Transverse colon (tissue), 4 donors: Measurements from ENCODE around the gene CNNM1. TPM values are rescaled to one million over a fixed set of nuclear protein-coding genes. Genes with fewer than 3 reads are reported as not detected.

ENCODE experiments used
- DNase-seq: peaks from one replicate; pipeline ENCODE4 v3.0.0-alpha.2; 2019
- H3K27ac ChIP-seq, 4 donors: fragments of 200-600 bp; sonication (generic); 2 replicates each; pipeline ENCODE4 v1.5.1; 2016 to 2018; ENCODE audit warnings: inconsistent platforms in 4 of 4
- H3K27me3 ChIP-seq: fragments of 200-600 bp; sonication (generic); 2 replicates; pipeline ENCODE4 v1.5.1; 2017; ENCODE audit warnings: inconsistent platforms
- H3K36me3 ChIP-seq, 4 donors: fragments of 200-600 bp; sonication (generic); 2 replicates each; pipeline ENCODE4 v1.5.1; 2017 to 2019; ENCODE audit warnings: inconsistent platforms in 4 of 4
- H3K4me1 ChIP-seq, 4 donors: fragments of 200-600 bp; sonication (generic); 2 replicates each; pipeline ENCODE4 v1.5.1; 2017 to 2020; ENCODE audit warnings: inconsistent platforms in 4 of 4
- H3K4me3 ChIP-seq, 4 donors: fragments of 200-600 bp; sonication (generic); 1 replicate in 1 of 4; 2 replicates in 3 of 4; pipeline versions ENCODE4 v1.5.1 to v1.6.1; 2017 to 2019; ENCODE audit warnings: inconsistent platforms in 4 of 4
- H3K9me3 ChIP-seq, 2 donors: fragments of 200-600 bp; sonication (generic); 2 replicates each; pipeline ENCODE4 v1.5.1; 2017 to 2019; ENCODE audit warnings: inconsistent platforms in 2 of 2
- EP300 ChIP-seq: sonication (generic); formaldehyde crosslinking; IDR thresholded peaks from one replicate; pipeline ENCODE4 v1.6.1; 2017; ENCODE audit warnings: antibody characterized with exemption, low read depth
- POLR2A ChIP-seq: fragments of 450-650 bp; IDR thresholded peaks from one replicate; pipeline ENCODE4 v1.6.1; 2016; ENCODE audit warnings: antibody characterized with exemption, mild to moderate bottlenecking, moderate library complexity
- POLR2AphosphoS5 ChIP-seq, 3 donors: sonication (generic); formaldehyde crosslinking; IDR thresholded peaks; one replicate each; pipeline ENCODE4 v1.6.1; 2016; ENCODE audit warnings: antibody characterized with exemption in 3 of 3
- WGBS, 2 donors: methylation state at CpG; one replicate each; pipeline ENCODE4 v1.1.5; 2018; ENCODE audit warnings: low coverage in 1 of 2; 5-methylcytosine and 5-hydroxymethylcytosine counted together
- in situ Hi-C, 4 donors: fragments of 200-750 bp; cut with MboI; loops; one replicate each; pipeline versions ENCODE4 v1.15.0 to v1.15.1; 2017; ENCODE audit warnings: low sequenced_read_pairs in 3 of 4, low pct_ligation_motif_present in 1 of 4, low pct_unique_long_range_greater_than_20kb in 1 of 4
- intact Hi-C: fragments of 100-400 bp; cut with DNase I; formaldehyde crosslinking; loops from one replicate; pipeline ENCODE4 v1.15.1; 2023; ENCODE audit warnings: low total_unique reads
- total RNA-seq, 4 donors: library from RNA; depleted of rRNA; stranded (reverse); fragments of >200 nt; gene quantifications; one replicate each; pipeline ENCODE4 v1.1.0, GENCODE V29; 2016
- TF ChIP-seq, protein P1 (sequence below), 5 experiments: fragments of 200-600 bp in 3 of 5; fragments of 450-650 bp in 2 of 5; sonication (generic) in 3 of 5; IDR thresholded peaks; 1 replicate in 2 of 5; 2 replicates in 3 of 5; pipeline ENCODE4 v1.5.1; 2016 to 2017; ENCODE audit warnings: antibody characterized with exemption in 5 of 5, inconsistent platforms in 3 of 5, mild to moderate bottlenecking in 2 of 5, moderate library complexity in 1 of 5

CNNM1 gene
- total RNA-seq, 4 donors from 2014 or later = 0.41 to 0.64 TPM; not detected in 2

DNA sequence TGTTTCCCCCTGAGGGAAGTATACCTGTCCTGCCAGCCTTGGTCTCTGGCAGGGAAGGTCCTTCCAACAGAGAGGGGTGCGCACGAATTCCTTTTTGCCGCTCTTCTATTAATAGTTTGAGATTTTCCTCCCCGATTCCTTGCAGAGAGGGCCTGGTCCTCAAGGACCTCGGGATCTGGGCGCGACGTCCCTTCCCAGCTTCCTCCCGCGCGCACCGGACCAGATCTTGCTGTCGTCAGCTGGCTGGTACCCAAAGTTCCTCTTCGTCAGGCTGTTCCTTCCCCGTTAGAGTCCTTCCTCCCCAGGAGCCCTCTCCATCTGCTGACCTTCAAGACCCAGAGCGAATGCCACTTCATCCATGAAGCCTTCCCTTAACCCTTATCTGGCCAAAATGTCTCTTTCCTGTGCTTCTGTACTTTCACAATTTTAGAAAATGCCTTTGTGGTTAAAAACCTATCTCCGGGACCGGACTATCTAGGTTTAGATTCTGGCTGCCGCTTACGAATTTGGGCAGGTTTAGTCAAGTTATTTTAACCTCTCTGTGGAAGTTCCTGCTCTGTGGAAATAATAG lies 102.1 kb downstream of the CNNM1 start:
- TF ChIP-seq POLR2AphosphoS5 (IDR thresholded peaks at IDR 0.05) = peak in 1 of 3 donors; percentile 38
- no peak for TF ChIP-seq EP300
- H3K36me3 ChIP-seq = no peaks in the 10 kb centered on the region
- H3K4me1 ChIP-seq = peaks cover 12 to 62% (median 21%) of the 10 kb centered on the region in 4 donors
- in situ Hi-C loops = loop anchor here (10.0 kb wide), 2 partner anchors 94 to 184 kb away; no protein-coding TSS in a partner anchor
- no peaks in the 10 kb centered on the region for H3K9me3 ChIP-seq
- peak overlapping the region; percentile 91 to 99 (median 98) for H3K27ac ChIP-seq
- peak overlapping the region; percentile 27 to 92 (median 68) for H3K4me3 ChIP-seq
- intact Hi-C loops = loop anchor here (5.0 kb wide), 2 partner anchors 106 to 181 kb away; no protein-coding TSS in a partner anchor
- H3K27me3 ChIP-seq = no peaks in the 10 kb centered on the region
- WGBS, 2 donors = 0% methylated on average over 3 to 19 of the region's 20 CpGs
- peak; percentile 85 for DNase-seq

DNA sequence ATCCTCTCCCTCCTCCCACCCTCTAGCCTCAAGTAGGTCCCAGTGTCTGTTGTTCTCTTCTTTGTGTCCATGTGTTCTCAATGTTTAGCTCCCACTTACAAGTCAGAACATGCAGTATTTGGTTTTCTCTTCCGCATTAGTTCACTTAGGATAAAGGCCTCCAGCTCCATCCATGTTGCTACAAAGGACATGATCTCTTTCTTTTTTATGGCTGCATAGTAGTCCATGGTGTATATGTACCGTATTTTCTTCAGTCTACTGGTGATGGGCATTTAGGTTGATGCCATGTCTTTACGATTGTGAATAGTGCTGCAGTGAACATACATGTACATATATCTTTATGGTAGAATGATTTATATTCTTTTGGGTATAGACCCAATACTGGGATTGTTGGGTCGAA lies 102.9 kb downstream of the CNNM1 start:
- Histone ChIP-seq H3K4me1 (peaks cover 12 to 65% (median 22%) of the 10 kb centered on the region in 4 donors), H3K4me3 (peak overlapping the region in 1 of 4 donors; percentile 92), H3K36me3 (no peaks in the 10 kb centered on the region), H3K27ac (peak overlapping the region; percentile 91 to 99 (median 98)), H3K9me3 (no peaks in the 10 kb centered on the region), H3K27me3 (no peaks in the 10 kb centered on the region)
- DNase-seq = no peak
- in situ Hi-C loops (loop anchor here (10.0 kb wide), 2 partner anchors 93 to 183 kb away; no protein-coding TSS in a partner anchor), intact Hi-C loops (loop anchor here (5.0 kb wide), 2 partner anchors 105 to 180 kb away; no protein-coding TSS in a partner anchor)
- TF ChIP-seq POLR2AphosphoS5 (IDR thresholded peaks at IDR 0.05) (no peak), POLR2A (no peak), EP300 (no peak)
- TF ChIP-seq, protein P1, sequence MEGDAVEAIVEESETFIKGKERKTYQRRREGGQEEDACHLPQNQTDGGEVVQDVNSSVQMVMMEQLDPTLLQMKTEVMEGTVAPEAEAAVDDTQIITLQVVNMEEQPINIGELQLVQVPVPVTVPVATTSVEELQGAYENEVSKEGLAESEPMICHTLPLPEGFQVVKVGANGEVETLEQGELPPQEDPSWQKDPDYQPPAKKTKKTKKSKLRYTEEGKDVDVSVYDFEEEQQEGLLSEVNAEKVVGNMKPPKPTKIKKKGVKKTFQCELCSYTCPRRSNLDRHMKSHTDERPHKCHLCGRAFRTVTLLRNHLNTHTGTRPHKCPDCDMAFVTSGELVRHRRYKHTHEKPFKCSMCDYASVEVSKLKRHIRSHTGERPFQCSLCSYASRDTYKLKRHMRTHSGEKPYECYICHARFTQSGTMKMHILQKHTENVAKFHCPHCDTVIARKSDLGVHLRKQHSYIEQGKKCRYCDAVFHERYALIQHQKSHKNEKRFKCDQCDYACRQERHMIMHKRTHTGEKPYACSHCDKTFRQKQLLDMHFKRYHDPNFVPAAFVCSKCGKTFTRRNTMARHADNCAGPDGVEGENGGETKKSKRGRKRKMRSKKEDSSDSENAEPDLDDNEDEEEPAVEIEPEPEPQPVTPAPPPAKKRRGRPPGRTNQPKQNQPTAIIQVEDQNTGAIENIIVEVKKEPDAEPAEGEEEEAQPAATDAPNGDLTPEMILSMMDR (IDR thresholded peaks at IDR 0.05) = no peak
- 88 to 96% methylated on average over 4 of the region's 4 CpGs for WGBS, 2 donors

- H3K27ac ChIP-seq = peak overlapping the region; percentile 19 to 98 (median 94)
- WGBS, 2 donors = 69 to 80% methylated on average over 3 to 6 of the region's 6 CpGs
These were observed 103.7 kb downstream of the CNNM1 start for GRCh38 chr10:99432881-99433280.

DNA sequence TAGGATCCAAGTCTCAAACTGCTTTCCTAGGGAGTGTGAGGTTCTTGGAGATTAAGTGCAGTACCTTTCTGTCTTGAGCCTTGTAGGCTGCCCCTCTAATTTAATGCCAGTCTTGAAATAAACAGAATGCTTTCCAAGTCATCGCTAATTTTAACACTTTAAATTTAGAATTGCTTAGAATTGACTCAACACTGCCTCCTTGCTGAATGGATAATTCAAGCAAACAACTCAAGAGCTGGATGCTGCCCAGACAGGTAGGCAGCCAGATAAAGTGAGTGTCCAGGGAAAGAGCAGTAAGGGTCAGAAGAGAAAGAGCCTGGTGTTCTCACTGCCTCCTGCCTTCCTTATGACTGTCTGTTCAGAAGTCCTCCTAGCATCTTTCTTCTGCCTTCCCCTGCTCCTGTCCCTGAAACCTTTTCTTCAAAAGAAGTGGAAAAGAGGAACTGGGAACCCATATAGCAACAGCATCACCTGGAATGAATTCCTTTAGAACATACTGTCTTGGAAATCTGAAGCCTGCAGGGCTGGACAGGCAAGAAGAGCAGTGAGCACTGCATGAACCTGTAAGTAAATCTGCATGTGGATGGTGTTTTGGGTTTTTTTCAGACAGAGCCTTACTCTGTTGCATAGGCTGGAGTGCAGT lies 104.3 kb downstream of the CNNM1 start:
- DNase-seq = no peak
- peaks cover 12 to 63% (median 22%) of the 10 kb centered on the region in 4 donors for H3K4me1 ChIP-seq
- H3K4me3 ChIP-seq = no peak overlapping the region
- WGBS, 2 donors = 14 to 24% methylated on average over 1 of the region's 1 CpG
- H3K27me3 ChIP-seq = no peaks in the 10 kb centered on the region
- intact Hi-C loops = loop anchor here (5.0 kb wide), 2 partner anchors 104 to 179 kb away; no protein-coding TSS in a partner anchor
- in situ Hi-C loops = loop anchor here (10.0 kb wide), 2 partner anchors 91 to 181 kb away; no protein-coding TSS in a partner anchor
- no peaks in the 10 kb centered on the region for H3K9me3 ChIP-seq
- no peaks in the 10 kb centered on the region for H3K36me3 ChIP-seq
- peak overlapping the region; percentile 19 to 98 (median 58) for H3K27ac ChIP-seq
- TF ChIP-seq, protein P1 (IDR thresholded peaks at IDR 0.05) = peak in 2 of 5 experiments; percentile 14 to 16
- no peak for TF ChIP-seq EP300

More at GRCh38 chr10:99432881-99433280, 103.7 kb downstream of the CNNM1 start:
- DNase-seq = no peak
- no peak overlapping the region for H3K4me3 ChIP-seq
- H3K9me3 ChIP-seq = no peaks in the 10 kb centered on the region
- H3K4me1 ChIP-seq = peaks cover 12 to 65% (median 22%) of the 10 kb centered on the region in 4 donors
- TF ChIP-seq EP300 (no peak), POLR2AphosphoS5 (IDR thresholded peaks at IDR 0.05) (no peak), POLR2A (no peak)
- TF ChIP-seq, protein P1 (IDR thresholded peaks at IDR 0.05) = no peak
- in situ Hi-C loops = loop anchor here (10.0 kb wide), 2 partner anchors 92 to 182 kb away; no protein-coding TSS in a partner anchor
- no peaks in the 10 kb centered on the region for H3K36me3 ChIP-seq
- H3K27me3 ChIP-seq = no peaks in the 10 kb centered on the region
- intact Hi-C loops = loop anchor here (5.0 kb wide), 2 partner anchors 104 to 179 kb away; no protein-coding TSS in a partner anchor
